DMS153 (cell line): ENCODE measurements around the gene RAB7B.
"Not testable (repeated sequence)": the region's sequence is repeated elsewhere in the genome, so short reads cannot be mapped to it uniquely, and the experiment has no call there.

Experiments used
- DNase-seq: peaks from one replicate; lab custom pipeline; 2025; lab: John Stamatoyannopoulos, UW

Gene RAB7B

DNA sequence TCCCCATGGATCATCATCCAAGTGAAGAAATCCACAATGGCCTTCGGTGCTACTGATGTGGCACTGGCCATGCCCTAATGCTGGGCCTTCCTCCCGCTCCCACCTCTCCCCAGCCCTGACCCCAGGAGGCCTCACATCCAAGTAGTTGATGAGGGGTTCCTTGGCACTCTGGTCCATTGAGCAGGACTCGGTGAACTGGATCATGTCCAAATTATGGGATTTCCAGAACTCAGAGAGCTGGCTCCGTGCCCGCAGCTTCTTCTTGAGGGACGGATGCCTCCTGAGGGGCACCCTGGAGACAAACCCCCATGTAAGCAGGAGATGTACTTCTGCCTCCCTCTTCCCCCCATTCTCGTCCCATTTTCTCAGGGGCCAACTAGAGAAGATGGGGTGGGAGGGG, 19.6 kb upstream of the RAB7B start:
- no peak for DNase-seq

DNA sequence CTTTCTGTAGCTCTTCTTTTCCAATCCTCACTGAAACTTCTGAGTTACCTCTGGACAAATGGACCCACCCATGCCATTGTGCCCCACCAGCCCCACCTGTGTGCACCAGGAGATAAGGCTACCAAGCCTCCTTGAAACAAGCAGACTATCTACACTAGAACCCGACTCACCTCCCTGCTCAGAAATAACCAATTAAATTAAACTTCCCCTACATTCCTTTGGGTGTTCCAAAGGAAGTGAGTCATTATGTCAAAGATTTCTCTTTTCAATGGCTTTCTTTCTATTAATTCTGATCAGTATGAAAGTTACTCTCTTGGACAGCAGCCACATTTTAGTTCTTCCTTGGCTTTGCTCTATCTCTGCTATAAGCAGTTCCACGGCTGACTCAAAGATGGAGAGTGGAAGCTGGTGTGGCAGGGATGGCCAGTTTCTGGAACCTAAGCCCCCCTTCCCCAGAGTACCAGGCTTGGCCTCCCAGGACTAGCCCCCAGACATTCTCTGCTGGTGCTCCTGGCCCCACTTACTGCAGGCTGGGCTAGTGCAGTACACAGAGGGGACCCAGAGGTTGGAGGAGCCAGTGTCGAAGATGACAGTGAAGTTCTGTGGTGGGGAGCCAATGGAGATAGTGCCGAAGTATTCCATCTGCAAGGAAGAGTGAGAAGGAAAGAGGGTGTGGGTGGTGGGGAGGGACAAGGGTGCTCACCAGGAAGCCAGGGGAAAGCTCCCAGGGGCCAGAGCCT, 18.6 kb upstream of the RAB7B start:
- no peak for DNase-seq

DNA sequence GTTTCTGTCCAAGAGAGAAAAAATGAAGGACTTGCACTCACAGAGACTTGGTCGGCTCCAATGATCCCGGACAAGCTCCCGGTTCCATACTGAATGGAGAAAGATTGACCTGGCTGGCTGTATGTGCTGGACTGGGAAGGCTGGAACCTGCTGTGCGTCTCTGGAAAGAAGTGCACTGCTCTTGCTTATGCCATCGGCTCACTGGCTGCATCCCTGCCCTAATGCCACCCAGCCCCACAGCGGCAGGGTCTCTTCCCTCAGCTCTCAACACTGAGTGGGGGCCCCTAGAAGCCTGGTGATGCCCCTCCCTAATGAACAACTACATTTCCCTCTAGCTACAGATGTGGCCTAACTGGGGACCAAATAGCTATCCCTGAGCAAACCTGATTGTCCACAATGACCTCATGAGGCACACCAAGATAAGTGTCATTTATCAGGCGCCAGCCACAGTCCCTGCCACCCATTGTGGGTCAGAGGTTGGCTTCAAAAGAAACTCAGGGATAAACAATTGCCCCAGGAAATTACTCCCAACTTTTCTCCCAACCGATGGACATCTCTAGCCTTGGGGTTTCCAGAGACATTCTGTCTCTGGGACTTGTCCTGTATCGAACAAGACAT, 17.9 kb upstream of the RAB7B start:
- no peak for DNase-seq

DNA sequence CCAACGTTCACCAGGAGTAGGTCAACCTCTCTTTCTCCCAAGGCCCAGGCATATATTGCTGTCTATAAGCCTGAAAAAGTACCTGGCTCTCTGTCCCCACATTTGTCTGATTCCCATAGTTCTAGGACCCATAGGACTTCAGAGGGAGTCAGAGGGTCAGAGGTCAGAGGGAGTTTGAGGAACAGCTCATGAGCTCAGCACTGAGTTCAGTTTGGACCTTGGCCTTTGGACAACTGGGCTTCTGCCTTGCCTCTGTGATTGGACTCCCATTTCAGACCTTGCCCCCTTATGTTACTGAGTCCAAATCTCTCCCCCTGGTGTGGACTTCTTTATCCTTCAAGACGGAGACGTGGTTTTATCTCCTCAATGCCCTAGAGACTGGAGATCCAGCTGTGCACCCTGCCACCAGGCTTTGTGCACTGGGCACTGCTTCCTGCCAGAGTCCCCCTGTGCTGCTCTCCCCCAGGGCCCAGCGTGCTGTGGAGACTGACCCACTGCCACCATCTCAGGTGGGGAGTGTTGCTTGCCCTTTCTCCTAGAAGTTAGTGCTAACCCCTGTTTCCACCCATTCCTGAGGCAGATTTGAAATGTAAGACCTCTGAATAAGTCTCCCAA, 17.3 kb upstream of the RAB7B start:
- no peak for DNase-seq

DNA sequence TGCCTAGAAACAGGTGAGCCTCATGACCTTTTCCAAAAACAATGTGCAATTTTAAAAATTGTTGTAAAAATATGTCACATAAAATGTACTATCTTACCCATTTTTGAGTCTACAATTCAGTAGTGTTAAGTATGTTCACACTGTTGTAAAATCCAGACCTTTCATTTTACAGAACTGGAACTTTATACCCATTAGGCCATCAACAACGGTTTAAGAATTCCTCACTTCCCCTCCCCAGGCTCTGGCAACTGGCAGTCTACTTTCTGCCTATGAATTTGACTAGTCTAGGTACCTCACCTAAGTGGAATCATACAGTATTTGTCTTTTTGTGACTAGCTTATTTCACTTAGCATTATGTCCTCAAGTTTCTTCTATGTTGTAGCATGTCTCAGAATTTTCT, 11.9 kb upstream of the RAB7B start:
- no peak for DNase-seq

DNA sequence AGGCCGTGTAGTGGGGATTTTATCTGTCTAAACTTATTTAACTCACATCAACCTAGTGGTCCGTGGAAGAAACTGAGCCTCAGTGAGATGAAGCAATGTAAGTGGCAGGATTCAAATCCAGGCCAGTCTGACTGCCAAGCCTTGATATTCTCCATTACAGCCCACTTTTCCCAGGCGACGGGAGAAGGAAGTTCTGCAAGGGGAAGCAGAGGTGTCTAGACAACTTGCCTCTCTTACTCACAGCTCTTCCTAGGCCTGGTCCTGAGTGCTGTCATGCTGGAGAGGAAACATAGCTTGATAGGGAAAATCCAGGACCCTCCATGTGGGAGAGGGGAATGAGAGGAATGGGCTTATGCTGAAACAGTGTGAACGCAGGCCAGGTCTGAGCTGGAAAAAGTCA, 11.4 kb upstream of the RAB7B start:
- DNase-seq: no peak

DNA sequence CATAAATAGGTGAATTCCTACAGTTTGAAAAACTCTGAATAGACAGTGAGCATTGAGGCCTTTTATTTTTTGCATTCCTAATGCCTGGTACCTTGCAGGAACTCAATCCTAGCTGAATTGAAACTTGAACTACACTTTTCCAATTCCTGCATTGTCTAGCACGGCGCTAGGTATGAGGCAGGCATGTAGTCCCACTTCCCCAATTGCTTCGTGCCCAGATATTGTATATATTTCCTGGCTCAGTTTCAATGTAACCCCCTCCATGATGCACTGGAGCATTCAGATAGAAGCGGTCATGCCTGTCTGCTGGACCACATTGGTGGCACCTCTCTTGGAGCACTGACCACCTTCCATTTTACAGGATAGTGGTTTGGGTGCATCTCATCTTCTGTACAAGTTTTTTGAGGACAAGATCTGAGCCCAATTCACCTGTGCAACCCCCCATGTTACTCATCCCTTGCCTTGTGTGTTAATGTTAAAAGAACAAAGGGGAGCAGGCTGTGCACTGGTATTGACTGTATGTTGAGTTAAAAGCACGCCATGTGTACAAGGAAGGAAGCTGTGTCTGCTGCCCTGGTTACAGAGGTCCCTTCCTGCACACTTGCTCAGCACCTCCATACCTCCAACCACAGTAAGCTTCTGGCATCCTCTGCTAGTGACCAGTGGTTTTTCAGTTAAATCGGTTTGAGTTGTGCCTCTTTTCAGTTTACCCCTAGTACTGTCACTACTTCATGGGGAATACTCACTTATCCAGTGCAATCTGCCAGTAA, 10.0 kb upstream of the RAB7B start:
- no peak for DNase-seq

DNA sequence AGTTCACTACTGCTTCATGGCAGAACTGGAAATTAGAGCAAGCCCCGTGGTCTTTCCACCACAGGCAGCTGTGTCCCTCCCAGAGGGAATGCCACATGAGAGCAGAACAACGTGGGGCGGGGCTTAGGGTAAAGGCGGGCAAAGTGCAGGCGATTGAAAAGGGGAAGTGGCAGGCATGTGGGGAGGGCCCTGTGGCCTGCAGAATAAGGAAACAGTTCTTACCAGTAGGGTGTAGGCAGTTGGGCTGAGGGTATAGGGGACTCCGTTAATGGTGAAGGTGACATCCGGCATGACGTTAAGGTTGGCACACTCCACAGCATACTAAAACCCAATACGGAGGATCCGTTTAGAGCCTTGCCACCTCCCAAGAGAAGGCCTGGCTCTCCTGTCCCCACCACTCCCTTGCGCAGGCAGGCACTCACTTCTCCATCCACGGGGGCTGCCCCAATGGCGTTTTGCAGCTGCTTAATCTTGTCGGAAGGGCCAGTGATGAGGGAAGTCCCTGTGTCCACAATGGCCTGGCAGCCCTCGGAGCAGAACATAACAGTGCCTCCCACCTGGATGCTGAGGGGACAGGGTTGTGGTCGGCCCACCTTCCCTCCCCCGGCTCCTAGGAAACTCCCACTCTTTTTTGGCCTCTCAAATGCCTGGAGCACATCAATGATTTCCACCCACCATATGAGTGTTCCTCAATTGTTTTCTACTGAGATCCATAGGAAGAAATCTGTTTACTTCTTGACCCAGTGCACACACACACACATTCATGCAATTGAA, 9.1 kb upstream of the RAB7B start:
- no peak for DNase-seq

DNA sequence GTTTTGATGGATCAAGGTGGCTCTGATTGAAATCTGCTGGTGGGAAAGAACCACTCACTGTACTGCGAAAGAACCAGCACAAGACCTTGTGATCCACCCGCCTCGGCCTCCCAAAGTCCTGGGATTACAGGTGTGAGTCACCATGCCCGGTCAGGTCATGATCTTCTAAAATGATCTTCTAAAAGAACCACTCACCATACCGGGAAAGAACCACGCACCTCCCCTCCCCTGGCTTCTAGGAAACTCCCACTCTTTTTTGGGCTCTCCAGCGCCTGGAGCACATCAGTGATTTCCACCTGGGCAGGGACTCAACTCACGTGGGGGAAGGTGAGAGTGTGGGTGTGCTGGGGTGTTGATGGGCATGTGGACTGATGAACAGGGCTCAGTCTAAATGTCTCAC, 7.9 kb upstream of the RAB7B start:
- no peak for DNase-seq

DNA sequence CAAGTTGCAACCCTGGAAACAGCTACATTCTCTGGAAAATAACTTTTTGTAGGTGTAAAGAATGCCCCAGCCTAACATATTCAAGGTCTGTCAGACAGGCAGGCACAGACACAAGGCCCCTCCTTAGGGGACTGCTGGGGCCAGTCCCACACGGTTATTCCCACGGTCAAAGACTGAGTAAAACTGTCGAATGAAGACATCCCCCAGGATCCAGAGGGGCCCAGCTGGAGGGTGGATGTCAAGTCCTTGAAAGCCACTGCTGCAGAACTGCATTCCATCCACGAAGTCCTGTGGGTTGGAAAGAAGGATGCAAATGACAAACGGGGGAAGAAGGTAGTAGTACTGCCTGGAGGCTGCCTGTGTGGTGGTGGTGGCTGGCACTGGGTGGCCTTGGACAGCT, 6.9 kb upstream of the RAB7B start:
- no peak for DNase-seq

DNA sequence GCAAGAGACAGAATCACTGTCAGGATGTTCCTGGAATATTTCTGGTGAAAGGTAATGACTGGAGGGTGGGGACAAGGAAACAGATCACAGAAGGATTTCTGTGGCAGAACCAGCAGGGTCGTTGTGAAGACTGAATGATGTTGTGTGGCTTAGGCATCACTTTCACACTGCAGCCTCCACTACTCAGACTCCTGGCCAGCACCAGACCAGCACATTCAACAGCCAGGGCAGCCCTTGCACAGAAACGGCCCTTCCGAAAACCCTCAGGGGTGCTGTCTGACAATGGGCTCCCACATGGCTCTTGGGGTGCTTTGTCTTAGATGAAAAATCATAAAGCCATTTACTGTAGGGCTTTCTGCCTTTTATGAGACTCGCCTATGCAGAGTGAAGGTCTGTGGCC, 3.8 kb upstream of the RAB7B start:
- no peak for DNase-seq

DNA sequence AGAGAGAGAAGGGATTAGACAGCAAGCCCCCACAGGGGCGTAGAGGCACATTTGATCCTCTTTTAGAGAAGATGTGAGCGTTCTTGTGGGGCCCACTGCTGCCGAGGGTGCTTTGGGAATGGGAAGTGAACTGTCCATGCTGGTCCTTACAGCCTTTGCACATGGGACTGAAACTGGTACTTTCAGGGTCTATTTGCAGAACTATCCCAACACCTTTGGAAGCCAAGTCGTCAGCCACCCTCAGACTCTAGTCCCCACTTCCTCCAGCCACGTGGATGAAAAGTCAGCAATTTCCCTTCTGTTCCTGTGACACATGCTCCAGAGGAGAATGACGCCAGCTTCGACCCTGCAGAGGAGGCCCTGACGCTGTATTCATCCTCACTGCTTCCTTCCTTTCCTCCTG, 2.6 kb upstream of the RAB7B start:
- DNase-seq: no peak

DNA sequence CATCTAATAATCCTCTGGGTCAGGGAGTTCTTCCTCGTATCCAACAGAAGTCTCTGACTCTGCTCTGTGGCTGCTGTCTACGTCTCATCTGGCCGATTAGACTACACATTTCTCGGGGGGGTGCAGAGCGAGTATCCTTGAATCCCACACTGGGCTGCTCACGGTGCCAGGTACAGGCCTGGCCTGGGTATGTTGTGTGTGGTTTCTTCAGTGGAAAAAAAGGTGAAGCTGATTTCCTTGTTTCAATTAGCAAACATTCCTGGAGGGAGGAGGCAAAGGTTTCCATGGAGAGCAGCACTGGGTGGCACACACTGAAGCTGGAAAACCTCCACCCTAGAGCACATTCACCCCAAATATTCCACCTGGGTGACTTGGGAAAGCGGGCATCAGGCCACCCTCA, 2.0 kb upstream of the RAB7B start:
- no peak for DNase-seq

DNA sequence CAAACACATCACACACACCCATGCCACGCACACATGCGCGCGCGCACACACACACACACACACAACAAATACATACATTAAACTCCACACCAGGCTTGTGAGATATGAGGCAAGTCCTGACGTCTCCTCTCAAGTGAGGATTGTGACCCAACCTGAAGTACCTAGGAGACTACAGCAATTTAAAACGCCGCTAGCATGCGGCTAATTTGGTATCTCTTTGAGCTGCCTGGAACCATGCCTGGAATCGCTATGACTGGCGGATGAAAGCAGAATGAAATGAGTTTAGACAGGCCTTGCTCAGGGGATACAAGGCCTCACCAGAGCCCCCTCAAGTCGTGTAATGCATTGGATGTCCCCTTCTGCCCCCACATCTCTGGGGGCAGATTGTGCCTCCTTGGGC, 1.6 kb upstream of the RAB7B start:
- DNase-seq: no peak

DNA sequence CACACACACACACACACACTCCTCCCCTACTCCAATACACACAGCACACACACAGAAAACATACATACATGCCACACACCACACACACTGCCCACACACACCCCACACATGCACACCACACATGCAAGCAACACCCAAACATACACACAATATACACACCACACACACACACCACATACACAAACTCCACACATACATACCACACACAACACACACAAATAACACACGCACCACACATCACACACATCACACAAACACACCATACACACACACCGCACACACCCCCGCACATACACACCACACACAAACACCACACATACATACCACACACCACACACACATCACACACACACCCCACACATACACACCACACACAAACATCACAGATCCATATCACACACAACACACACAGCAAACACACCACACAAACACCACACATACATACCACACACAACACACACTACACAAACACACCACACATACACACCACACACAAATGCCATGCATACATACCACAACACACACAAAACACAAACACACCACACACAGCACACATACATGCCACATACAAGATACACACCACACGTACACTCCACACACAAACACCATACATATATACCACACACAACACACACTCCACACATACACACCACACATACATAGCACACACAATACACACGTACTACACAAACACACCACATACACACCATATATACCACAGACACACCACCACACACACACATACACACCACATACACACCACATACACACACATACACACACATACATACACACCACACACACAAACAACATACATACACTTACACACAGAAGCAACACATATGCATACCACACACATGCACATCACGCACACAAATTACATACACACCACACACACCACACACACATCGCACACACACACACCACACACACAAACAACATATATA, 932 bp upstream of the RAB7B start:
- DNase-seq: no peak

DNA sequence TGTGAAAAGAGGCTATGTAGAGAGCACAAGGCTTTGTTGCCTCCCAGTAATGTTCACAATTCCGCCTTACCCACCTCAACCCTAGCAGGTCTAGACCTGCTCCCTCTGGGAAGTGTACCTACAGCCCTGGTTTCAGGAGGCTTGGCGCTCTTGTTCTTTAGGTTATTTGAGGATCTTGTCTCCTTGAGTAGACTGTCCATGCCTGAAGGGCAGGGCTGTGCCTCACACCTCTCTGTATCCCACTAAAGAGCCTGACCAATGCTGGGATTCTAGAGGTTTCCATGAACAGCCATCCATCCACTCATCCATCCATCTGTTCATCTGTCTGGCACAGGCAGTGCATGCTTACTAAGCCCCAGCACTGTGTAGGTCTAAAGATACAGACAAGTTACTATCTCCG, 1.0 kb downstream of the RAB7B start:
- DNase-seq: no peak

DNA sequence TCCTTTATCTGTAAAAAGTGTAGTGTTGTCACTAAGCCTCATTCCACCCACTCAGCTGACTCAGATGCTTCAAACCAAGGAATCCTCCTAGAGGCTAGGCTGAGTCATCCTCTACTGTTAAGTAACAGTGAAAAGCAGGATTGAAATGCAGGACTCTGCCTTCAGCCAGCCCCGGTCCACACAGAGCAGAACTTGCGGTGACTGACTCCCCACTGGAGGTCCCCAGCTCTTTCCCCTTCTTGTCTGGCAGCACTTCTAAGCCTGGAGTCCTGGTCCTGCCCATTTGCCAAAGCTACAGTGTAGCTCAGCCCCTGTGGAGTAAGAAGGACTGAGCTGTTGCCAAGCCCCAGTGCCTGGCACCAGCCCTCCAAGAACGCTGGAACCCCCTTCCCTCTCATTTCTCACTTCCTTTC, 1.7 kb downstream of the RAB7B start:
- DNase-seq: no peak

DNA sequence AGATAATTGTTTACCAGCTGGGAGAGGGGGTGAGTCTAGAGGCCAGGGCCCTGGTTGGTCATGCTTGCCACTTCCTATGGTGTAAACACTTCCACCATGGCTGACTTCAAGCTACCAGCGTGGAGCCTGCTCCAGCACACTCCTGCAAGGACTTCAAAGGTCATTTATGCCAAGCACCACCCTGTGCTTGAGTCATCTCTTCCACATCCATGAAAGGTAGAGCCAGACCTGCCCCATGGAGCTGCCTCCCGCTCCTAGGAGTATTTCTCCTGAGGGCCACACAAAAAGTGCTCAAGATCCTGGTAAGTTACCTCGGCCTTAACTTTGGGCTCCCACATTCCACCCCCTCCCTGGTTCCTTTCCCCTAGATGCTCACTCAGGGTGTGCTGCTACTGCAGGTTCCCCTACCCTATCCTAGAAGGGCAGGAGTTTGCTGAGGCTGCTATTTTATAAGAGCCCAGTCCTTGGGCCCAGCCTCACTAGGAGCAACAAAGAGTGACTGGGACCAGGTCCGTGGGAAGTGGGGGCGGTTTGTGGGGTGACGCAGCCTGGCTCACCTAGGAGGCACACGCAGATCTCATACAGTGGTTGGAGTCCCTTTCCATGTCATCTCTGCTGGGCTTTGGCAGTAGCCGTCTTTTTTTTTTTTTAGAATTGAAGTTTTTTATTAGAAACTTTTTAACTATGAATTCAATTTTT, 2.4 kb downstream of the RAB7B start:
- no peak for DNase-seq

DNA sequence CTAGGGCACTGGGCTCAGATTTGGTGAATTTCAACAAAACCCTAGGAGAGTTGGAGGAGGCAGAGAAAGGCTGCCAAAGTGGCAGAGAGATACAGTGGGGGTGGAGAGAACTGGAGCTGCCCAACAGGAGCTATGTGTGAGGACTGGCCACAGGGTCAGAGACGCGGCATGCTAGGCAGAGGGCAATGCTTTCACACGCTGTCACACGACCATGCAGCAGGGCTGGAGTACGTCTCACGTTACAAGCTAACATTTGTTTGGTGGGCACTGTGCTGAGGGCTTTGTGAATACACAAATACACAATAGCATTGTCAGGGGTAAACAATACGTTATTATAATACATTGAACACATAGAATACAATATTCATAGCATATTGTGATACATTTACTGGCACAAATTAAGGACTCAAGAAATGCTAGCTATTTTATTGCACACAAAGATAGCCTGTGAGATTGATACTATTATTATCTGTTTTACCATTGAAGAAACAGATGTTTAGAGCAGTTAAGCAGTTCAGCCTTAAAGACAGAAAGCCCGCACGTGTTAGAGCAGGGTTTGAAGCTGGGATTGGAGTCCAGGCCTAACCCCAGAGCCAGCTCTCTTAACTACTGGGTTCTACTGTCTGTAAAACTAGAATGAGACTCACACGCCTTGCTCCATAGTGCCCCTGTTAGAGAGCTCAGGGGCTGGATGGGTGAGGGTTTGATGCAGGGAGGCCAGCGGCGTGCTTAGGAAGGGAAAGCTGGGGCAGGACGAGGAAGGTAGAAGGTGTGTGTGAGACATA, 4.5 kb downstream of the RAB7B start:
- no peak for DNase-seq

DNA sequence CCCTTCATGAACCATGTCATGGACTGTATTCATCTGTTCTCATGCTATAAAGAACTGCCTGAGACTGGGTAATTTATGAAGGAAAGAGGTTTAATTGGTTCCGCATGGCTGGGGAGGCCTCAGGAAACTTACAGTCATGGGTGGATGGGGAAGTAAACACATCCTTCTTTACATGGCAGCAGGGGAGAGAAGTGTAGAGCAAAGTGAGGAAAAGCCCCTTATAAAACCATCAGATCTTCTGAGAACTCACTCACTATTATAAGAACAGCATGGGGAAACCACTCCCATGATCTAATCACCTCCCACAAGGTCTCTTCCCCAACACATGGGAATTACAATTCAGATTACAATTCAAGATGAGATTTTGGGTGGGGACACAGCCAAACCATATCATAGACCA, 6.6 kb downstream of the RAB7B start:
- DNase-seq: not testable (repeated sequence)
